ENCODE data around the gene S1PR5. TPM values are rescaled to one million over a fixed set of nuclear protein-coding genes. Genes with fewer than 3 reads are reported as not detected.

The S1PR5 gene
- total and polyA plus RNA-seq, 9 of the 15 experiments (the other 6 are each of a cell fraction or from before 2014, with no cell fraction given), result 0.03 to 0.54 (median 0.35) TPM; not detected in 4

DNA sequence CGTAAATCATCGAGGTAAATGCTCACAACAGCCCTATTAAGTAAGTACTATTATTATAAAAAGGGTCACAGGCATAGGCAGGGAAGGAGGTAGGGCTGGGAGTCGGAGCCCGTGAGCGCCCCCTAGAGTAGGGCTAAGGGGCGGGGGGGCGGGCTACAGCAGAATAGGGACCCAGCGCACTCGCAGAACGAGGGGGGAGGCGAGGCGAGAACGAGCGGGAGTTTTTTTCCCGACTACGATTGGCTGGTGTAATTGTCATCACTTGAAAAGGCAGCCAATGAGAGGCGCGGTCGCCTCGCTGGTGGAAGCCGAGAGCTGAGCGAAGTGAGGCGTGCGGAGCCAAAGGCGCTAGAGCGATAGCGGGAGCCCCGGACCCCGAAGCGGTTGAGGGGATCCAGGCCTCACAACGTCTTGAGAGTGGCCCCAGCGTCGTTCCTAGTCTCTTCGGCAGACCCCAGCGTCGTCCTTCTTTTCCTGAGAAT lies 38.3 kb downstream of the S1PR5 start (continued):
- TF ChIP-seq, protein P1, sequence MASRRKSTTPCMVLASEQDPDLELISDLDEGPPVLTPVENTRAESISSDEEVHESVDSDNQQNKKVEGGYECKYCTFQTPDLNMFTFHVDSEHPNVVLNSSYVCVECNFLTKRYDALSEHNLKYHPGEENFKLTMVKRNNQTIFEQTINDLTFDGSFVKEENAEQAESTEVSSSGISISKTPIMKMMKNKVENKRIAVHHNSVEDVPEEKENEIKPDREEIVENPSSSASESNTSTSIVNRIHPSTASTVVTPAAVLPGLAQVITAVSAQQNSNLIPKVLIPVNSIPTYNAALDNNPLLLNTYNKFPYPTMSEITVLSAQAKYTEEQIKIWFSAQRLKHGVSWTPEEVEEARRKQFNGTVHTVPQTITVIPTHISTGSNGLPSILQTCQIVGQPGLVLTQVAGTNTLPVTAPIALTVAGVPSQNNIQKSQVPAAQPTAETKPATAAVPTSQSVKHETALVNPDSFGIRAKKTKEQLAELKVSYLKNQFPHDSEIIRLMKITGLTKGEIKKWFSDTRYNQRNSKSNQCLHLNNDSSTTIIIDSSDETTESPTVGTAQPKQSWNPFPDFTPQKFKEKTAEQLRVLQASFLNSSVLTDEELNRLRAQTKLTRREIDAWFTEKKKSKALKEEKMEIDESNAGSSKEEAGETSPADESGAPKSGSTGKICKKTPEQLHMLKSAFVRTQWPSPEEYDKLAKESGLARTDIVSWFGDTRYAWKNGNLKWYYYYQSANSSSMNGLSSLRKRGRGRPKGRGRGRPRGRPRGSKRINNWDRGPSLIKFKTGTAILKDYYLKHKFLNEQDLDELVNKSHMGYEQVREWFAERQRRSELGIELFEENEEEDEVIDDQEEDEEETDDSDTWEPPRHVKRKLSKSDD (conservative IDR thresholded peaks at IDR 0.05; ENCODE audit: low read length), result no peak
- TF ChIP-seq MCM2 (IDR thresholded peaks at IDR 0.05; ENCODE audit: low read depth) (no peak), BMI1 (IDR thresholded peaks at IDR 0.05; ENCODE audit: low read length) (no peak), SIX5 (IDR thresholded peaks at IDR 0.05; ENCODE audit: borderline replicate concordance in 1 of 2, insufficient read depth in 1 of 2, low read depth in 1 of 2, low read length in 2 of 2) (no peak), YY1 (IDR thresholded peaks at IDR 0.05; ENCODE audit: borderline replicate concordance in 1 of 3, control insufficient read depth in 1 of 3, extremely low read depth in 1 of 3, insufficient read depth in 3 of 3, insufficient read length in 1 of 3, insufficient replicate concordance in 2 of 3, low read depth in 1 of 3, low read length in 2 of 3) (no peak), FOXM1 (IDR thresholded peaks at IDR 0.05; ENCODE audit: low read depth) (0 out of 2 replicates have a peak, but pooled peaks have one; percentile 23), FOXM1 (CRISPR knock-in tag; IDR thresholded peaks at IDR 0.05; ENCODE audit: low read depth) (no peak), ZNF184 (CRISPR knock-in tag; IDR thresholded peaks at IDR 0.05) (no peak), PHB (CRISPR knock-in tag; IDR thresholded peaks at IDR 0.05) (no peak), PHTF2 (CRISPR knock-in tag; IDR thresholded peaks at IDR 0.05) (no peak), HNRNPK (IDR thresholded peaks at IDR 0.05; ENCODE audit: low read depth, low read length, poor library complexity, severe bottlenecking) (no peak)
- TF ChIP-seq, protein P2, sequence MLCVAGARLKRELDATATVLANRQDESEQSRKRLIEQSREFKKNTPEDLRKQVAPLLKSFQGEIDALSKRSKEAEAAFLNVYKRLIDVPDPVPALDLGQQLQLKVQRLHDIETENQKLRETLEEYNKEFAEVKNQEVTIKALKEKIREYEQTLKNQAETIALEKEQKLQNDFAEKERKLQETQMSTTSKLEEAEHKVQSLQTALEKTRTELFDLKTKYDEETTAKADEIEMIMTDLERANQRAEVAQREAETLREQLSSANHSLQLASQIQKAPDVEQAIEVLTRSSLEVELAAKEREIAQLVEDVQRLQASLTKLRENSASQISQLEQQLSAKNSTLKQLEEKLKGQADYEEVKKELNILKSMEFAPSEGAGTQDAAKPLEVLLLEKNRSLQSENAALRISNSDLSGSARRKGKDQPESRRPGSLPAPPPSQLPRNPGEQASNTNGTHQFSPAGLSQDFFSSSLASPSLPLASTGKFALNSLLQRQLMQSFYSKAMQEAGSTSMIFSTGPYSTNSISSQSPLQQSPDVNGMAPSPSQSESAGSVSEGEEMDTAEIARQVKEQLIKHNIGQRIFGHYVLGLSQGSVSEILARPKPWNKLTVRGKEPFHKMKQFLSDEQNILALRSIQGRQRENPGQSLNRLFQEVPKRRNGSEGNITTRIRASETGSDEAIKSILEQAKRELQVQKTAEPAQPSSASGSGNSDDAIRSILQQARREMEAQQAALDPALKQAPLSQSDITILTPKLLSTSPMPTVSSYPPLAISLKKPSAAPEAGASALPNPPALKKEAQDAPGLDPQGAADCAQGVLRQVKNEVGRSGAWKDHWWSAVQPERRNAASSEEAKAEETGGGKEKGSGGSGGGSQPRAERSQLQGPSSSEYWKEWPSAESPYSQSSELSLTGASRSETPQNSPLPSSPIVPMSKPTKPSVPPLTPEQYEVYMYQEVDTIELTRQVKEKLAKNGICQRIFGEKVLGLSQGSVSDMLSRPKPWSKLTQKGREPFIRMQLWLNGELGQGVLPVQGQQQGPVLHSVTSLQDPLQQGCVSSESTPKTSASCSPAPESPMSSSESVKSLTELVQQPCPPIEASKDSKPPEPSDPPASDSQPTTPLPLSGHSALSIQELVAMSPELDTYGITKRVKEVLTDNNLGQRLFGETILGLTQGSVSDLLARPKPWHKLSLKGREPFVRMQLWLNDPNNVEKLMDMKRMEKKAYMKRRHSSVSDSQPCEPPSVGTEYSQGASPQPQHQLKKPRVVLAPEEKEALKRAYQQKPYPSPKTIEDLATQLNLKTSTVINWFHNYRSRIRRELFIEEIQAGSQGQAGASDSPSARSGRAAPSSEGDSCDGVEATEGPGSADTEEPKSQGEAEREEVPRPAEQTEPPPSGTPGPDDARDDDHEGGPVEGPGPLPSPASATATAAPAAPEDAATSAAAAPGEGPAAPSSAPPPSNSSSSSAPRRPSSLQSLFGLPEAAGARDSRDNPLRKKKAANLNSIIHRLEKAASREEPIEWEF (CRISPR knock-in tag; IDR thresholded peaks at IDR 0.05), result no peak
- TF ChIP-seq, protein P3, sequence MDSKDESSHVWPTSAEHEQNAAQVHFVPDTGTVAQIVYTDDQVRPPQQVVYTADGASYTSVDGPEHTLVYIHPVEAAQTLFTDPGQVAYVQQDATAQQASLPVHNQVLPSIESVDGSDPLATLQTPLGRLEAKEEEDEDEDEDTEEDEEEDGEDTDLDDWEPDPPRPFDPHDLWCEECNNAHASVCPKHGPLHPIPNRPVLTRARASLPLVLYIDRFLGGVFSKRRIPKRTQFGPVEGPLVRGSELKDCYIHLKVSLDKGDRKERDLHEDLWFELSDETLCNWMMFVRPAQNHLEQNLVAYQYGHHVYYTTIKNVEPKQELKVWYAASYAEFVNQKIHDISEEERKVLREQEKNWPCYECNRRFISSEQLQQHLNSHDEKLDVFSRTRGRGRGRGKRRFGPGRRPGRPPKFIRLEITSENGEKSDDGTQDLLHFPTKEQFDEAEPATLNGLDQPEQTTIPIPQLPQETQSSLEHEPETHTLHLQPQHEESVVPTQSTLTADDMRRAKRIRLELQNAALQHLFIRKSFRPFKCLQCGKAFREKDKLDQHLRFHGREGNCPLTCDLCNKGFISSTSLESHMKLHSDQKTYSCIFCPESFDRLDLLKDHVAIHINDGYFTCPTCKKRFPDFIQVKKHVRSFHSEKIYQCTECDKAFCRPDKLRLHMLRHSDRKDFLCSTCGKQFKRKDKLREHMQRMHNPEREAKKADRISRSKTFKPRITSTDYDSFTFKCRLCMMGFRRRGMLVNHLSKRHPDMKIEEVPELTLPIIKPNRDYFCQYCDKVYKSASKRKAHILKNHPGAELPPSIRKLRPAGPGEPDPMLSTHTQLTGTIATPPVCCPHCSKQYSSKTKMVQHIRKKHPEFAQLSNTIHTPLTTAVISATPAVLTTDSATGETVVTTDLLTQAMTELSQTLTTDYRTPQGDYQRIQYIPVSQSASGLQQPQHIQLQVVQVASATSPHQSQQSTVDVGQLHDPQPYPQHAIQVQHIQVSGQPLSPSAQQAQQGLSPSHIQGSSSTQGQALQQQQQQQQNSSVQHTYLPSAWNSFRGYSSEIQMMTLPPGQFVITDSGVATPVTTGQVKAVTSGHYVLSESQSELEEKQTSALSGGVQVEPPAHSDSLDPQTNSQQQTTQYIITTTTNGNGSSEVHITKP (IDR thresholded peaks at IDR 0.05; ENCODE audit: partially characterized antibody), result no peak
- TF ChIP-seq, protein P4, sequence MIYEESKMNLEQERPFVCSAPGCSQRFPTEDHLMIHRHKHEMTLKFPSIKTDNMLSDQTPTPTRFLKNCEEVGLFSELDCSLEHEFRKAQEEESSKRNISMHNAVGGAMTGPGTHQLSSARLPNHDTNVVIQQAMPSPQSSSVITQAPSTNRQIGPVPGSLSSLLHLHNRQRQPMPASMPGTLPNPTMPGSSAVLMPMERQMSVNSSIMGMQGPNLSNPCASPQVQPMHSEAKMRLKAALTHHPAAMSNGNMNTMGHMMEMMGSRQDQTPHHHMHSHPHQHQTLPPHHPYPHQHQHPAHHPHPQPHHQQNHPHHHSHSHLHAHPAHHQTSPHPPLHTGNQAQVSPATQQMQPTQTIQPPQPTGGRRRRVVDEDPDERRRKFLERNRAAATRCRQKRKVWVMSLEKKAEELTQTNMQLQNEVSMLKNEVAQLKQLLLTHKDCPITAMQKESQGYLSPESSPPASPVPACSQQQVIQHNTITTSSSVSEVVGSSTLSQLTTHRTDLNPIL (CRISPR knock-in tag; IDR thresholded peaks at IDR 0.05), result no peak

All from K562 (cell line).